Ovary (tissue), 3 donors: ENCODE data around the gene SNX8.
"Not testable (repeated sequence)": the region's sequence is repeated elsewhere in the genome, so short reads cannot be mapped to it uniquely, and the experiment has no call there.

Experiments used
- CTCF ChIP-seq, 3 donors: fragments of 450-650 bp in 2 of 3; fragments of 200-600 bp in 1 of 3; IDR thresholded peaks; one replicate each; pipeline versions ENCODE4 v1.5.1 to v1.8.0; 2016 to 2022; ENCODE audit warnings: antibody characterized with exemption in 3 of 3, mild to moderate bottlenecking in 1 of 3
- EP300 ChIP-seq: sonication (generic); formaldehyde crosslinking; IDR thresholded peaks from one replicate; pipeline ENCODE4 v1.6.1; 2017; ENCODE audit warnings: antibody characterized with exemption
- donor health status: DM: no; HTN: no; CAD: no.

GRCh38 chr7:2305258-2305657 lies 9.0 kb downstream of the SNX8 start:
- not testable (repeated sequence) for TF ChIP-seq CTCF (IDR thresholded peaks at IDR 0.05); EP300
